ENCODE data around the gene LARP4.
"Not testable (repeated sequence)": the region's sequence is repeated elsewhere in the genome, so short reads cannot be mapped to it uniquely, and the experiment has no call there.

The LARP4 gene

GRCh38 chr12:50400104-50400637 is 514 bp upstream of the LARP4 start:
- in situ Hi-C loops (cut with MboI; ENCODE audit: low sequenced_read_pairs), result no loop called here

GRCh38 chr12:50401500-50402081 is 906 bp downstream of the LARP4 start:
- in situ Hi-C loops (cut with MboI; ENCODE audit: low sequenced_read_pairs), result no loop called here

GRCh38 chr12:50402264-50403000 is 1.7 kb downstream of the LARP4 start:
- in situ Hi-C loops (cut with MboI; ENCODE audit: low sequenced_read_pairs), result no loop called here

GRCh38 chr12:50403001-50403440 is 2.3 kb downstream of the LARP4 start:
- in situ Hi-C loops (cut with MboI; ENCODE audit: low sequenced_read_pairs), result no loop called here

- in situ Hi-C loops (cut with MboI; ENCODE audit: low sequenced_read_pairs), result no loop called here
These were observed 3.6 kb downstream of the LARP4 start for GRCh38 chr12:50404307-50404706.

- in situ Hi-C loops (cut with MboI; ENCODE audit: low sequenced_read_pairs), result no loop called here
These were observed 10.5 kb downstream of the LARP4 start for GRCh38 chr12:50411051-50411660.

- in situ Hi-C loops (cut with MboI; ENCODE audit: low sequenced_read_pairs), result no loop called here
These were observed 15.3 kb downstream of the LARP4 start for GRCh38 chr12:50415899-50416479.

GRCh38 chr12:50419112-50419909 is 18.6 kb downstream of the LARP4 start:
- in situ Hi-C loops (cut with MboI; ENCODE audit: low sequenced_read_pairs), result no loop called here

GRCh38 chr12:50422855-50423254 is 22.2 kb downstream of the LARP4 start:
- in situ Hi-C loops (cut with MboI; ENCODE audit: low sequenced_read_pairs), result not testable (repeated sequence)

- in situ Hi-C loops (cut with MboI; ENCODE audit: low sequenced_read_pairs), result not testable (repeated sequence)
These were observed 22.7 kb downstream of the LARP4 start for GRCh38 chr12:50423342-50423741.

- in situ Hi-C loops (cut with MboI; ENCODE audit: low sequenced_read_pairs), result no loop called here
These were observed 25.0 kb downstream of the LARP4 start for GRCh38 chr12:50425589-50426258.

GRCh38 chr12:50431656-50432055 is 31.0 kb downstream of the LARP4 start:
- in situ Hi-C loops (cut with MboI; ENCODE audit: low sequenced_read_pairs), result not testable (repeated sequence)

GRCh38 chr12:50440288-50440687 is 39.6 kb downstream of the LARP4 start:
- in situ Hi-C loops (cut with MboI; ENCODE audit: low sequenced_read_pairs), result no loop called here

GRCh38 chr12:50441763-50442162 is 41.1 kb downstream of the LARP4 start:
- in situ Hi-C loops (cut with MboI; ENCODE audit: low sequenced_read_pairs), result no loop called here

GRCh38 chr12:50442178-50442908 is 41.7 kb downstream of the LARP4 start:
- in situ Hi-C loops (cut with MboI; ENCODE audit: low sequenced_read_pairs), result no loop called here

- in situ Hi-C loops (cut with MboI; ENCODE audit: low sequenced_read_pairs), result not testable (repeated sequence)
These were observed 49.0 kb downstream of the LARP4 start for GRCh38 chr12:50449671-50450070.

GRCh38 chr12:50452795-50453194 is 52.1 kb downstream of the LARP4 start:
- in situ Hi-C loops (cut with MboI; ENCODE audit: low sequenced_read_pairs), result no loop called here

GRCh38 chr12:50453872-50454271 is 53.2 kb downstream of the LARP4 start:
- in situ Hi-C loops (cut with MboI; ENCODE audit: low sequenced_read_pairs), result no loop called here

GRCh38 chr12:50458606-50459005 is 57.9 kb downstream of the LARP4 start:
- in situ Hi-C loops (cut with MboI; ENCODE audit: low sequenced_read_pairs), result no loop called here

All from HL-60/S4 treated with phorbol 12-myristate 13-acetate at 8.2 ng/mL for 4 days and 3 days (cell line).